Endothelial cell of hepatic sinusoid (primary cell): ENCODE measurements around the gene ZNF530.

ENCODE experiments used
- in situ Hi-C: cut with HindIII; loops from 2 replicates; pipeline ENCODE4 v1.10.0; 2017; ENCODE audit warnings: low sequenced_read_pairs

The ZNF530 gene

GRCh38 chr19:57613941-57614743 lies 14.5 kb downstream of the ZNF530 start, which contains the start of gene ZNF134:
ZNF134 (plus strand) TSS chr19:57614242; CDS start chr19:57619469, 5,227 bp downstream.
- in situ Hi-C loops = no loop called here

- in situ Hi-C loops = no loop called here
Observed at GRCh38 chr19:57615346-57615745, 15.7 kb downstream of the ZNF530 start.

DNA sequence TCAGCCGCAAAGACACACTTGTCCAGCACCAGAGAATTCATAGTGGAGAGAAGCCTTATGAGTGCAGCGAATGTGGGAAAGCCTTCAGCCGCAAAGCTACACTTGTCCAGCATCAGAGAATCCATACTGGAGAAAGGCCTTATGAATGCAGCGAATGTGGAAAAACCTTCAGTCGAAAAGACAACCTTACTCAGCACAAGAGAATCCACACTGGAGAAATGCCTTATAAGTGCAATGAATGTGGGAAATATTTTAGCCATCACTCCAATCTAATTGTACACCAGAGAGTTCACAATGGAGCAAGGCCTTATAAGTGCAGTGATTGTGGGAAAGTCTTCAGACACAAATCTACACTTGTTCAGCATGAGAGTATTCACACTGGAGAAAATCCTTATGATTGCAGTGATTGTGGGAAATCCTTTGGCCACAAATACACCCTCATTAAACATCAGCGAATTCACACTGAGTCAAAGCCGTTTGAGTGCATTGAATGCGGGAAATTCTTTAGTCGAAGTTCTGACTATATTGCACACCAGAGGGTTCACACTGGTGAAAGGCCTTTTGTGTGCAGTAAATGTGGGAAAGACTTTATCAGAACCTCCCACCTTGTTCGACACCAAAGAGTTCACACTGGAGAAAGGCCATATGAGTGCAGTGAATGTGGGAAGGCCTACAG lies 21.1 kb downstream of the ZNF530 start:
- in situ Hi-C loops = no loop called here

GRCh38 chr19:57623091-57623490 lies 23.4 kb downstream of the ZNF530 start:
- in situ Hi-C loops = no loop called here

DNA sequence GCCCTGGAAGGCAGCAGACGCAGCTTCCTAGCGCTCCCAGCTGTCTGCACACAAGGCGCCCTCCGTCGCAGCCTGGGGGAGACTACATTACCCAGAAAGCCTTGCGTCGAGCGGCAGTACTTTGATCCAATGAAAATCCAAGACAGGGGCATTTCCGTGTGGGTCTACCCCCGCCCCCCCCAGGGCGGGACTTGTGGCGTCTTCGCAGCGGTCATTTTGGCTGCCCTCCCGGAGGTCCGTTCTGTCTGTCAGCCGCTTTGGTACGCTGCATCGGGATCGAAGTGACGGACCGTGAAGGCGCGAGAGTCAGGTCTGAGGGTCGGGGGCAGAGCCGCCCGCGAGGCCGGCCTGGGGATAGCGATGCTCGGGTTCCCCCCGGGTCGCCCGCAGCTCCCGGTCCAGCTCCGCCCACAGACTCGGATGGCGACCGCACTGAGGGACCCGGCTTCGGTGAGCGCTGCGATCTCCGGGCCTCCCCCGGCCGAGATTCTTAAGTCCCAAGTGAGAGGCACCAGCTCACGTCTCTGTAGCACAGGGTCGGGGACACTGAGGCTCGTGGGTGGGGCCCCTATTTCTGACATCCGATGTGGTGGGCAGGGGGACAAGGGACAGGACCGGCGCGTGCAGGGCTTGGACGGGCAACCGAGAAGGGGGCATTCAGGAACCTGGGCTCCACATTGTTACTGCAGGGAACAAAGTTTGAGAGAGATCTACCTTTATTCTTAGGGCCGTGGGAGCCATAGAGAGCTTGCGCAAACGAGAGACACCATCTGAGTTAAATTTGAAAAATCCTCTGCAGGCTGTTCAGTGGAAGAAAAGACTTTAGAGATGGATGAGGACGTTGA lies 33.5 kb downstream of the ZNF530 start, which contains the start of gene ZNF211:
TSS of gene ZNF211 (plus strand) at position 182 of the 845 bp plus-strand sequence. CDS start at position 361, 179 bp downstream.
- in situ Hi-C loops = no loop called here

DNA sequence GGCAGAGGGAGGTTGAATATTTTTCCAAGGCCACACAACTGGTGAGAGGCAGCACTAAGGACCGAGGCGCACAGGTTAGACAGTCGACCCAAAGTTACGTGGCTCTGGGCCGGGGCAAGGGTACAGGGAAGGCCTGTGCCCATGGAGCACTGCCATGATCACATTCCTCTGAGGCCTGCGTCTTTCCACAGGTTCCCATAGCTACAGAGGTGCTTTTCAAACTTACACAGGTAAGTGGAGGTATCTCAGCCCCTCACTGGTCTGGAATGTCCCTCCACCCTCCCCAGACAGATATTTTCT lies 34.1 kb downstream of the ZNF530 start:
- in situ Hi-C loops = no loop called here

GRCh38 chr19:57637379-57637778 lies 37.7 kb downstream of the ZNF530 start:
- in situ Hi-C loops = no loop called here

GRCh38 chr19:57641715-57642234 lies 42.1 kb downstream of the ZNF530 start:
- in situ Hi-C loops = no loop called here

- in situ Hi-C loops = no loop called here
Observed at GRCh38 chr19:57642396-57643046, 42.8 kb downstream of the ZNF530 start.

DNA sequence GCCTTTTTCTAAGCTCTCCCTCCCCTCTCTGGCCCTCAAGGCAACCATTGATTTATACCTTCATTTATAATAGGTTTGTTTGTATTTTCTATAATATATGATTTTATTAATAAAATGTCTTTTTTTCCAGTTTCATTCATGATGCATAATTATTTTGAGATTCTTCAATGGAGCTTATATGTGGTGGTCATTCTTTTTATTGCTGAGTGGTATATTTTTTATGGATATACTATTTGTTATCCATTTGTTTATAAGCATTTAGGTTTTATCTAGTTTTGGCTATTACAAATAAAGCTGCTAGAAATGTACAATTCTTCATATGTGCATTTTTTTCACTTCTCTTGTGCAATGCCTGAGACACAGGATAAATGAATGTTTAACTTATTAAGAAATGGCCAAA lies 44.0 kb downstream of the ZNF530 start:
- in situ Hi-C loops = no loop called here

DNA sequence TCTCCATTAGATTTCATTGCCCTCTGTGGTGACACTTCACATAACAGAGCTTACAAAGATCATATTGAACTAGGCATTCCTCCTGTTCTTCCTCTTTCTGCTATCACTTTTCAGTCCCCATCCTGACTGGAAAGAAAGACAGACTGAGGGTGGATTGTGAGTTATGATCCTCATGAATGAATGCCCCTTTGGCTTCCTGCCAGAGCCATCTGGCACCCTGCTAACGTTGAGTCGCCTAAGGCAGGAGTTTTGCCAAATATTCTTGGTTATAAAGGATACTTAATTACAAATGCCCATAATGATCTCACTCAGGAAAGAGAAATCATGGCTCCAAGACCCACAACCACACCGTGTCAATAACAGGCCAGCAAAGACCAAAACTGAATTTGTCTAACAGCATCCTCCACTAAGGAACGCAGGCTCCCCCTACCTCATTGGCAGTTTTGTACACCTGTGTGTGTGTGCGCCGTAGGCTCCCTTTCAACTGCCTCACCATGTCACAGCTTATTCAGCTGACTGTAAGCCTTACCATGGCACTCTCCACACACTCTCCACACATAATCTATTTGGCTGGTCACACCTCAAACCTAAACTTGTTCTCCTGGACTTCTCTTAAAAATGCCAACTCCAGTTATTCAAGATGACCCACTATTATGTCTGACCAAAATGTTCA lies 48.8 kb downstream of the ZNF530 start:
- in situ Hi-C loops = no loop called here

- in situ Hi-C loops = no loop called here
Observed at GRCh38 chr19:57651654-57651996, 51.9 kb downstream of the ZNF530 start.

DNA sequence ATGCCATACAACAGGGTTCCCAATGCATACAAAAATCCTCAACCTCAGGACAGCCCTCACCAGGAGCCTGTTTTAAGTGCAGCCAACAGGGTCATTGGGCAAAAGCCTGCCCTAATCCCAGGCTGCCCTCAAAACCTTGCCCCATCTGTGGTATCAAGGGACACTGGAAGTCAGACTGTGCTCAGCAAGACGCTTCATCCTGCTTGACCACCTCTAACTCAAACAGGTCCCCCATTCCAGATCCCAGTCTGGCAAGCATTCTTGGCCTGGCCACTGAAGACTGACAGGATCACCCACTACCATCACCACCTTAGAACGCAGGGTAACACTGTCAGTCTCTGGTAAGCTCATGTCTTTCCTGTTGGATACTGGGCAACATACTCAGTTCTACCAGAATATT lies 54.0 kb downstream of the ZNF530 start:
- in situ Hi-C loops = no loop called here

DNA sequence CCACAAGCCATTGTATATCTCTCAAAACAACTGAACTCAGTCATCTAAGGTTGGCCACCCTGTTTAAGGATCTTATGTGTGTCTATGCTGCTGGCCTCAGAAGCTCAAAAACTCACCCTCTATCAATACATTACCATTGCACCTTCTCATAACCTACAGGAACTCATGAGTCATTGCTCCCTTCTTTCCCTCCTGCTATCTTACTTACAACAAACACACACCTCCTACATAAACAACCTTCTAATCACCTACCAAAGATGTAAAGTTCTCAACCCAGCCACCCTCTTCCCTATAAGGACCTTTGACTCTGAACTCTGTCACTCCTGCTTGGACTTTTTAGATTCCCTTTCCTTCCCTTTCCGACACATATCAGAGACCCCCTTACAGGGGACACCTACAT lies 55.8 kb downstream of the ZNF530 start:
- in situ Hi-C loops = no loop called here

DNA sequence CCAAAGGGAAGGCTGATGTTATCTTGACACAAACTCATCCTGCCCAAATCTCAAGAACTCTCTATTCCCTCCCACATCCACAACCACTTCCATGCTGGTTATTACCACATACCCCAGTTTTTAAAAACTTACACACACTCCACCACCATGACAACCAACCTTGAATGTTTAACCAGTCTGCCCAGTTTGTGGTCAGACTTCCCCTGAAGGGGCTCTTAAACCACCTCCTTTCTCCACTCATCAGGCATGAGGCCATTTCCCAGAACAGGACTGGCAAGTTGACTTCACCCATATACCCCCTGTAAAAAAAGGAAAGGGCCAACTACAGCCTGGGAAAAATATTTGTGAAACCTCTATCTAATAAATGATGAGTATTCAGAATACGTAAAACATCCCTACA lies 56.7 kb downstream of the ZNF530 start:
- in situ Hi-C loops = no loop called here
